Gastroesophageal sphincter (tissue), 3 donors: ENCODE results near the gene PAPPA.

Experiments used
- CTCF ChIP-seq, 4 experiments: fragments of 200-600 bp in 2 of 4; fragments of 450-650 bp in 2 of 4; sonication (generic) in 1 of 4; IDR thresholded peaks; one replicate each; pipeline ENCODE4 v1.5.1; 2017 to 2019; ENCODE audit warnings: antibody characterized with exemption in 4 of 4, mild to moderate bottlenecking in 2 of 4, moderate library complexity in 2 of 4
- POLR2A ChIP-seq, 2 donors: fragments of 450-650 bp; IDR thresholded peaks; one replicate each; pipeline ENCODE4 v1.6.1; 2017; ENCODE audit warnings: antibody characterized with exemption in 2 of 2, mild to moderate bottlenecking in 2 of 2, moderate library complexity in 1 of 2

- TF ChIP-seq CTCF (IDR thresholded peaks at IDR 0.05): no peak
- no peak for TF ChIP-seq POLR2A (IDR thresholded peaks at IDR 0.05)
Measured at GRCh38 chr9:116103976-116104820, 49.4 kb upstream of the PAPPA start.
